Medulla oblongata (tissue), 1 donor: ENCODE measurements around the gene ARHGAP45.
"Not testable (repeated sequence)": the region's sequence is repeated elsewhere in the genome, so short reads cannot be mapped to it uniquely, and the experiment has no call there.

Experiments used
- DNase-seq: peaks from one replicate; pipeline ENCODE4 v3.0.0-alpha.2; 2015; ENCODE audit errors: extremely low spot score

ARHGAP45 gene

GRCh38 chr19:1116726-1117581 lies 50.0 kb downstream of the ARHGAP45 start:
- DNase-seq = no peak

- no peak for DNase-seq
Observed at GRCh38 chr19:1117654-1118053, 50.7 kb downstream of the ARHGAP45 start.

GRCh38 chr19:1118999-1119398 lies 52.0 kb downstream of the ARHGAP45 start:
- DNase-seq = no peak

GRCh38 chr19:1119475-1120217 lies 52.7 kb downstream of the ARHGAP45 start:
- no peak for DNase-seq

GRCh38 chr19:1121395-1121794 lies 54.4 kb downstream of the ARHGAP45 start:
- no peak for DNase-seq

GRCh38 chr19:1122021-1122971 lies 55.3 kb downstream of the ARHGAP45 start:
- DNase-seq = no peak

GRCh38 chr19:1122972-1123363 lies 56.0 kb downstream of the ARHGAP45 start:
- DNase-seq = no peak

- no peak for DNase-seq
Observed at GRCh38 chr19:1123381-1123780, 56.4 kb downstream of the ARHGAP45 start.

- no peak for DNase-seq
Observed at GRCh38 chr19:1123885-1124677, 57.1 kb downstream of the ARHGAP45 start.

GRCh38 chr19:1125601-1126467 lies 58.9 kb downstream of the ARHGAP45 start:
- no peak for DNase-seq

GRCh38 chr19:1126984-1127760 lies 60.2 kb downstream of the ARHGAP45 start:
- no peak for DNase-seq

GRCh38 chr19:1128106-1128505 lies 61.1 kb downstream of the ARHGAP45 start:
- DNase-seq = no peak

GRCh38 chr19:1129084-1129483 lies 62.1 kb downstream of the ARHGAP45 start:
- not testable (repeated sequence) for DNase-seq

GRCh38 chr19:1129535-1129934 lies 62.6 kb downstream of the ARHGAP45 start:
- DNase-seq = no peak

- no peak for DNase-seq
Observed at GRCh38 chr19:1130771-1131717, 64.1 kb downstream of the ARHGAP45 start.

- peak; percentile 72 for DNase-seq
Observed at GRCh38 chr19:1131718-1132551, 65.0 kb downstream of the ARHGAP45 start.
